BE2C (cell line): ENCODE measurements around the gene STXBP4.

Experiments used
- DNase-seq: peaks from one replicate; pipeline ENCODE4 v3.0.0-alpha.2; 2020
- H3K27me3 ChIP-seq: fragments of 250-450 bp; sonication (Bioruptor Pico); 2 replicates; pipeline ENCODE4 v1.5.1; 2020; ENCODE audit warnings: mild to moderate bottlenecking
- H3K36me3 ChIP-seq: fragments of 250-450 bp; sonication (Bioruptor Pico); 2 replicates; pipeline ENCODE4 v1.5.1; 2020; ENCODE audit warnings: mild to moderate bottlenecking
- H3K4me1 ChIP-seq: fragments of 250-450 bp; sonication (Bioruptor Pico); 2 replicates; pipeline ENCODE4 v1.5.1; 2020
- H3K4me3 ChIP-seq: 2 replicates; pipeline ENCODE4 v1.5.1; 2011; ENCODE audit warnings: low read depth, low read length
- H3K9me3 ChIP-seq: fragments of 250-450 bp; sonication (Bioruptor Pico); 2 replicates; pipeline ENCODE4 v1.5.1; 2020
- TF ChIP-seq, protein P1 (sequence below): IDR thresholded peaks from 2 replicates; pipeline ENCODE4 v1.5.1; 2012; ENCODE audit warnings: mild to moderate bottlenecking, low read depth, low read length

The STXBP4 gene

GRCh38 chr17:55059724-55060123, 91.2 kb downstream of the STXBP4 start:
- Histone ChIP-seq H3K9me3 (no peaks in the 10 kb centered on the region), H3K36me3 (no peaks in the 10 kb centered on the region), H3K4me3 (no peak overlapping the region), H3K27me3 (no peaks in the 10 kb centered on the region), H3K4me1 (no peaks in the 10 kb centered on the region)
- TF ChIP-seq, protein P1, sequence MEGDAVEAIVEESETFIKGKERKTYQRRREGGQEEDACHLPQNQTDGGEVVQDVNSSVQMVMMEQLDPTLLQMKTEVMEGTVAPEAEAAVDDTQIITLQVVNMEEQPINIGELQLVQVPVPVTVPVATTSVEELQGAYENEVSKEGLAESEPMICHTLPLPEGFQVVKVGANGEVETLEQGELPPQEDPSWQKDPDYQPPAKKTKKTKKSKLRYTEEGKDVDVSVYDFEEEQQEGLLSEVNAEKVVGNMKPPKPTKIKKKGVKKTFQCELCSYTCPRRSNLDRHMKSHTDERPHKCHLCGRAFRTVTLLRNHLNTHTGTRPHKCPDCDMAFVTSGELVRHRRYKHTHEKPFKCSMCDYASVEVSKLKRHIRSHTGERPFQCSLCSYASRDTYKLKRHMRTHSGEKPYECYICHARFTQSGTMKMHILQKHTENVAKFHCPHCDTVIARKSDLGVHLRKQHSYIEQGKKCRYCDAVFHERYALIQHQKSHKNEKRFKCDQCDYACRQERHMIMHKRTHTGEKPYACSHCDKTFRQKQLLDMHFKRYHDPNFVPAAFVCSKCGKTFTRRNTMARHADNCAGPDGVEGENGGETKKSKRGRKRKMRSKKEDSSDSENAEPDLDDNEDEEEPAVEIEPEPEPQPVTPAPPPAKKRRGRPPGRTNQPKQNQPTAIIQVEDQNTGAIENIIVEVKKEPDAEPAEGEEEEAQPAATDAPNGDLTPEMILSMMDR = no peak
- DNase-seq = no peak

- TF ChIP-seq, protein P1 = no peak
- no peaks in the 10 kb centered on the region for H3K36me3 ChIP-seq
- DNase-seq = no peak
Measured at GRCh38 chr17:55062921-55063320, 94.4 kb downstream of the STXBP4 start.

DNA sequence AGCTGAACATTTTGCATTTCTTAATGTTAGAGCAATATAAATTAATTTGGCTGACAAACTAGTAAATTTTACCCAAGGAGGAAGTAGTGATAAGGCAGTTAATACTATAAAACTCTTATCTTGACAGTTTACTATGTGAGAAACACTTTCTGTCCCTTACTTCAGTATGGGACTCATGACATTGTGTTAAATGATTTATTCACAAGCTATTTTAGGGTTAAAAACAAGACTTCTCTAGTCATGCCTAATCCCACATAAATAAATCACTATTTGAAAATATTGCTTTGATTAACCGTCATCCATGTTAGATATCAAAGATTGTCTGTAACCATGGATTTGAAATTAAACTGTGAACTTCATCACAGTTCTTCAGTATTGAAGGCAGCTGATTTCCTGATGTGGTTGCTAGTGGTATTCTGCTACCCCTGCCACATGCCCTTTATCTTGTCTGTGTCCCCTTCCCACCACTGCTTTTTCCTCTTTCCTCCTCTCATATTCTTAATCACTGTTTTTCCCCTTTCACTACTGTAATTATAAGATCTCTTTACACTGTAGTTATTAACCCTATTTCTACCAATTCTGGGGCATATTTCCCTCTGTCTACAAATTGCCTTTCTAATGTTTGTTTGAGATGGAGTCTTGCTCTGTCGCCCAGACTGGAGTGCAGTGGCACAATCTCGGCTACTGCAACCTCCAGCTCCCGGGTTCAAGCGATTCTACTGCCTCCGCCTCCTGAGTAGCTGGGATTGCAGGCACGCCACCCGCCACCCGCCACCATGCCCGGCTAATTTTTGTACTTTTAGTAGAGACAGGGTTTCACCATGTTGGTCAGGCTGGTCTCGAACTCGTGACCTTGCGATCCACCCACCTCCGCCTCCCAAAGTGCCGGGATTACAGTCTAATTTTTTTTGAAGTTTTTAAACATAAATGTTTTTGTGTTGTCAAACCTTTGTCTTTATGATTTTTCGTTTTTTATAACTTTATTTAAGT, 95.6 kb downstream of the STXBP4 start:
- Histone ChIP-seq H3K9me3 (no peaks in the 10 kb centered on the region), H3K4me3 (no peak overlapping the region), H3K27me3 (no peaks in the 10 kb centered on the region), H3K36me3 (no peaks in the 10 kb centered on the region), H3K4me1 (no peaks in the 10 kb centered on the region)
- TF ChIP-seq, protein P1 = no peak
- no peak for DNase-seq

More at GRCh38 chr17:55062921-55063320, 94.4 kb downstream of the STXBP4 start:
- Histone ChIP-seq H3K9me3 (no peaks in the 10 kb centered on the region), H3K27me3 (no peaks in the 10 kb centered on the region), H3K4me1 (no peaks in the 10 kb centered on the region), H3K4me3 (no peak overlapping the region)

DNA sequence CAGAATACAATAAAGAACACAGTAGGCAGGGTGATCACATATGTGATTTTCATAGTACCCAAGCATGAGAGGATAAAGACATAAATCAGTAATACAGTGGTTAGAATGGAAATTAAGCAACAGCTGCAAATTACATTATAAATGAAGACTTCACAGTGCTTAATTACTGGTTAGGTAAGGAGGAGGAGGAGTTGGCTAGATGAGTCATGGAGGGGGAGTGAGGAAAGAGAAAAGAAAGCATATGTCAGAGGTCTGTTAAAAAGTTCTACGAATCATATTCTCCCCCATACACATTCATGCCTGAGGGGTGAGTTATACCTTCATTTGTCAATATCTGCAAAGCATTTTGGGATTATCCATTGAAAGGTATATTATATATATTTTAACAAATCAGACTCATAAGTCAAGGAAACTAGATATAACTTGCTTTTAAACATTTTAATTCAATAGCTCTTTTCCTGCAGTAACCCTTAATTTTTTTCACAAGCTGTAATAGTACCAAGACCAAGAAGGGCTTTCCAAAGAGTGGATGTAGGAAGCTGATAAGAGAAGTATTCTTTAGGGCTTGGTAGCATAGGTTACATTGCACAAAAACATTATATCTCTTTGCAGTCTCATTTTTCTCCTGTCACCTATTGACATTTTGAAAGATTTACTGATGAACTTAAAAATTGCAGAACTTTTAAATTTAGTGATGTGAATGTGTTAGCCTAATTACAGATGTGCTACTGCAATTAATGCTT, 99.3 kb downstream of the STXBP4 start:
- H3K36me3 ChIP-seq = no peaks in the 10 kb centered on the region; the same call in 1 of the 2 replicates
- H3K27me3 ChIP-seq = no peaks in the 10 kb centered on the region
- H3K4me1 ChIP-seq = no peaks in the 10 kb centered on the region
- TF ChIP-seq, protein P1 = no peak
- H3K4me3 ChIP-seq = no peak overlapping the region
- DNase-seq = no peak
- no peaks in the 10 kb centered on the region for H3K9me3 ChIP-seq

DNA sequence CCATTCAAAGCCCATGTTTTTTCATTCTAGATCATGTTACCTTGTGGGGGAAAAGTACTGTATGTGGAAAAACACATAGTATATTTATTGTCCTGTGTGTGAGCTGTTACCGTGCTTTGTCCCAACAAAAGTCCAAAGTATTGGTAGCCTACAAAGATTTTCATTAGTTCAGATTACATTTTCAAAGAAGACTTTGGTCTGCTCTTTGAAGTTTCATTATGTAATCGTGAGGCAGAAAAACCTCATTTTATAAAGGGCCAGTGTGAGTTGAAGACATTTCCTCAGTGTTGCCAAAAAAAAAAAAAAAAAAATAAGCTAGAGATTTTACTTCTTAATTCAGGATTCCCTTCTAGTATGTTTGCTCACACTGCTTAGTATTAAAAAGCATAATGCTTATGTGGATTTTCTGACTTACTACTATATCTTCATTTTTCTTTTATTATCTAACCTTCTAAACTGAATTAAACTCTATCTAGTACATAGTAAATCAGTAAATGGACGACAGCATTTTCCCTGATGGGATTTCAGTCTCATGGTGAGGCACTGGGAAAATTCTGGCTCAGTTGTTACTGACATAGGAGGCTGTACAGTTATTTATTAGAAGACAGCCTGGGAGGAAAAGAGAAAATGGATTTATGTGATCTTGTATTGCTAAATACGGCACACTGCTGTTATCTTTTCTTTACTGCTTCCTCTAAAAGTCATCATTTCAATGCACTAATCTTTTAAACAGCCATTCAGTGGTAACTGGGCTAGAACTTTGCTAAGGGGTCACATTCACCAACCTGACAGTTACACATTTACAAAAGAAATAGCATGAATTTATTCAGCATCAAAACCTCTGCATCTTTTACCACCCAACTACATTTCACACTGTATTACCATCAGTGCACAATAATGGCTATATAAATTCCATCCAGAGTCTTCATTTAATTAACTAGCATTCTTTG, 100.6 kb downstream of the STXBP4 start:
- Histone ChIP-seq H3K27me3 (no peaks in the 10 kb centered on the region), H3K4me1 (no peaks in the 10 kb centered on the region), H3K4me3 (no peak overlapping the region), H3K36me3 (no peaks in the 10 kb centered on the region; the same call in 1 of the 2 replicates), H3K9me3 (no peaks in the 10 kb centered on the region)
- DNase-seq = no peak
- TF ChIP-seq, protein P1 = no peak
